Measurements from ENCODE around the gene CCDC38. TPM values are rescaled to one million over a fixed set of nuclear protein-coding genes. Genes with fewer than 3 reads are reported as not detected.

CCDC38 gene
- total and polyA plus RNA-seq, 4 experiments from 2014 or later = 0.09 to 1.0 (median 0.23) TPM; not detected in 1

GRCh38 chr12:95919110-95919509 lies 23.3 kb downstream of the CCDC38 start:
- no peaks in the 10 kb centered on the region for H3K9me3 ChIP-seq (ENCODE audit: control insufficient read depth in 1 of 2, low read length in 2 of 2)
- intact Hi-C loops (cut with micrococcal nuclease) = loop anchor here (2.0 kb wide), 1 partner anchor 598 kb away; no protein-coding TSS in a partner anchor
- no peaks in the 10 kb centered on the region for H3K36me3 Mint-ChIP-seq
- H3K27ac Mint-ChIP-seq = no peak overlapping the region
- ChIA-PET POLR2A (ENCODE audit: partially characterized antibody) (interaction anchor here (1.3 to 1.4 kb wide), 2 partner anchors 24 to 79 kb away, joined by 6 to 7 read pairs; partner anchors contain the start of genes AMDHD1 and CCDC38), CTCF (ENCODE audit: partially characterized antibody) (interaction anchor here (0.7 to 6.1 kb wide), 10 partner anchors 11 to 597 kb away, joined by 3 to 196 read pairs (median 5); partner anchors contain the start of genes AMDHD1, CCDC38 and HAL)
- no peaks in the 10 kb centered on the region for H3K27me3 Mint-ChIP-seq
- H3K27me3 ChIP-seq (ENCODE audit: insufficient read depth, low read length) = no peaks in the 10 kb centered on the region
- no peak overlapping the region for H3K4me3 Mint-ChIP-seq
- no peaks in the 10 kb centered on the region for H3K4me1 ChIP-seq (ENCODE audit: insufficient read depth, low read length)
- no peak overlapping the region for H3K4me3 ChIP-seq (ENCODE audit: low read length in 2 of 2)
- no peak for DNase-seq
- H3K4me1 Mint-ChIP-seq = no peaks in the 10 kb centered on the region
- peaks cover 0 to 6% (median 0%) of the 10 kb centered on the region in 8 donors for H3K9me3 Mint-ChIP-seq
- H3K36me3 ChIP-seq (ENCODE audit: insufficient read depth, low read length) = no peaks in the 10 kb centered on the region
- no peak overlapping the region for H3K27ac ChIP-seq (ENCODE audit: low read depth, low read length)

DNA sequence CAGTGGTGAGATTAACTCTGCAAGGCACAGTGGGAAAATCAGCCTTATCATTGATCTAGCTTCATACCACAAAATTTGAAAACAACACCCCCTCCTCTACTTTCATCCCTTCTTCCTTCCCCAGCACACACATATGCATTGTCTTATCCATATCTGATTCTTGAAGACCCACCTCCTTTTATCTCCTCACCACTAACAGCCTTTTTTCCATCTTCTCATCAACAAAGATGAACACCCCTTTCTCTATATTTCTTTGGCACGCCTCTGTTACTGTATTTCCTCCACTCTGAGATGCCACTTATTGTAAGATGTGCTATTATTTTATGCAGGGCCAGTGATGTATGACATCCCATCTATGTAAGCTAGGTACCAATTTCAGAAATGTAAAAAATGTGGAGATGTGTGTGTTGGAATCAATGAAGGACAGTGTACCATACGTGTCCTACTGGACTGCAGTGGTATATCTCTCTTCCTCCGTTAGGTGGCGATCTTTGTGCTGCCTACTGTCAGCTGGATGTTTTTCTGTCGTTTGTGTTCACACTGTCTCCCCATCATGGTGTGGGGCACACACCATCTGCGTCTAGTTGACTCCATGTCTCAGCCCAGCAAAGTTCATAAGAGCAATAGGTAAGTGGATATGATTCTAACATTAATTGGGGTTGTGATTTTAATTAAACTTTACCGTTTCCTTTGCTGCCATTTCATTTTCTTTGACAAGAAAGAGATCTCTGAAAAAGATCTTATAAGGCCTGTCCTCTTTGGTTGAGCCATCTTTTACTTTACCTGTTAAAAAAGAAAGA lies 24.0 kb downstream of the CCDC38 start:
- Histone ChIP-seq H3K27ac (ENCODE audit: low read depth, low read length) (no peak overlapping the region), H3K9me3 (ENCODE audit: control insufficient read depth in 1 of 2, low read length in 2 of 2) (no peaks in the 10 kb centered on the region), H3K4me3 (ENCODE audit: low read length in 2 of 2) (no peak overlapping the region), H3K4me1 (ENCODE audit: insufficient read depth, low read length) (no peaks in the 10 kb centered on the region), H3K27me3 (ENCODE audit: insufficient read depth, low read length) (no peaks in the 10 kb centered on the region), H3K36me3 (ENCODE audit: insufficient read depth, low read length) (no peaks in the 10 kb centered on the region)
- no peaks in the 10 kb centered on the region for H3K36me3 Mint-ChIP-seq
- CTCF ChIA-PET (ENCODE audit: partially characterized antibody) = interaction anchor here (0.7 to 6.1 kb wide), 17 partner anchors 10 to 598 kb away, joined by 3 to 196 read pairs (median 4); partner anchors contain the start of genes AMDHD1, CCDC38 and HAL
- intact Hi-C loops (cut with micrococcal nuclease) = loop anchor here (1.0 to 2.0 kb wide), 2 partner anchors 25 to 598 kb away; partner anchors contain the start of gene AMDHD1
- POLR2A ChIA-PET (ENCODE audit: partially characterized antibody) = interaction anchor here (1.3 to 1.4 kb wide), 2 partner anchors 24 to 80 kb away, joined by 6 to 7 read pairs; partner anchors contain the start of genes AMDHD1 and CCDC38
- peak; percentile 44 to 61 (median 57) for DNase-seq
- H3K4me1 Mint-ChIP-seq = no peaks in the 10 kb centered on the region
- H3K27ac Mint-ChIP-seq = no peak overlapping the region
- H3K9me3 Mint-ChIP-seq = peaks cover 0 to 6% (median 0%) of the 10 kb centered on the region in 8 donors
- H3K4me3 Mint-ChIP-seq = no peak overlapping the region
- no peaks in the 10 kb centered on the region for H3K27me3 Mint-ChIP-seq

DNA sequence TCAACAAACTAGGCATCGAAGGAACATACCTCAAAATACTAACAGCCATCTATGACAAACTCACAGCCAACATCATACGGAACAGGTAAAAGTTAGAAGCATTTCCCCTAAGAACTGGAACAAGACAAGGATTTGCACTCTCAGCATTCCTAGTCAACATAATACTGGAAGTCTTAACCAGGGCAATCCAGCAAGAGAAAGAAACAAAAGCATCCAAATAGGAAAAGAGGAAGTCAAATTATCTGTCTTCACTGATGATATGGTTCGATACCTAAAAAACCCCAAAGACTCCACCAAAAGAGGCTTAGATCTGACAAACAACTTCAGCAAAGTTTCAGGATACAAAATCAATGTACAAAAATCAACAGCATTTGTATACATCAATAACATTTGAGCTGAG lies 32.5 kb downstream of the CCDC38 start:
- no peaks in the 10 kb centered on the region for H3K4me1 Mint-ChIP-seq
- Histone ChIP-seq H3K4me3 (ENCODE audit: low read length in 2 of 2) (no peak overlapping the region), H3K27ac (ENCODE audit: low read depth, low read length) (no peak overlapping the region), H3K4me1 (ENCODE audit: insufficient read depth, low read length) (no peaks in the 10 kb centered on the region), H3K36me3 (ENCODE audit: insufficient read depth, low read length) (no peaks in the 10 kb centered on the region), H3K27me3 (ENCODE audit: insufficient read depth, low read length) (no peaks in the 10 kb centered on the region), H3K9me3 (ENCODE audit: control insufficient read depth in 1 of 2, low read length in 2 of 2) (no peaks in the 10 kb centered on the region)
- CTCF ChIA-PET (ENCODE audit: partially characterized antibody) = interaction anchor here (3.6 kb wide), 1 partner anchor 89 kb away, joined by 21 read pairs; no protein-coding TSS in a partner anchor
- H3K9me3 Mint-ChIP-seq = no peaks in the 10 kb centered on the region
- H3K27me3 Mint-ChIP-seq = peaks cover 12 to 15% of the 10 kb centered on the region in 2 donors
- H3K27ac Mint-ChIP-seq = no peak overlapping the region
- no peak overlapping the region for H3K4me3 Mint-ChIP-seq
- H3K36me3 Mint-ChIP-seq = no peaks in the 10 kb centered on the region
- POLR2A ChIA-PET (ENCODE audit: partially characterized antibody) = no interaction called here
- no peak for DNase-seq
- intact Hi-C loops (cut with micrococcal nuclease) = no loop called here

- POLR2A ChIA-PET (ENCODE audit: partially characterized antibody) = no interaction called here
- no peak overlapping the region for H3K4me3 Mint-ChIP-seq
- no peaks in the 10 kb centered on the region for H3K36me3 Mint-ChIP-seq
- Histone ChIP-seq H3K4me3 (ENCODE audit: low read length in 2 of 2) (no peak overlapping the region), H3K36me3 (ENCODE audit: insufficient read depth, low read length) (no peaks in the 10 kb centered on the region), H3K4me1 (ENCODE audit: insufficient read depth, low read length) (no peaks in the 10 kb centered on the region), H3K27me3 (ENCODE audit: insufficient read depth, low read length) (no peaks in the 10 kb centered on the region), H3K27ac (ENCODE audit: low read depth, low read length) (no peak overlapping the region), H3K9me3 (ENCODE audit: control insufficient read depth in 1 of 2, low read length in 2 of 2) (no peaks in the 10 kb centered on the region)
- H3K27me3 Mint-ChIP-seq = peaks cover 15 to 17% of the 10 kb centered on the region in 2 donors
- no peak overlapping the region for H3K27ac Mint-ChIP-seq
- DNase-seq = no peak
- H3K4me1 Mint-ChIP-seq = no peaks in the 10 kb centered on the region
- intact Hi-C loops (cut with micrococcal nuclease) = no loop called here
- peaks cover 0 to 3% (median under 1%) of the 10 kb centered on the region in 8 donors for H3K9me3 Mint-ChIP-seq
- CTCF ChIA-PET (ENCODE audit: partially characterized antibody) = interaction anchor here (1.0 to 1.2 kb wide), 2 partner anchors 8 to 10 kb away, joined by 3 to 5 read pairs; no protein-coding TSS in a partner anchor
Observed at GRCh38 chr12:95908573-95908972, 33.8 kb downstream of the CCDC38 start.

GRCh38 chr12:95898081-95898480 lies 44.3 kb downstream of the CCDC38 start:
- no peaks in the 10 kb centered on the region for H3K36me3 Mint-ChIP-seq
- peaks cover 0 to 6% (median 1%) of the 10 kb centered on the region in 8 donors for H3K9me3 Mint-ChIP-seq
- Histone ChIP-seq H3K36me3 (ENCODE audit: insufficient read depth, low read length) (no peaks in the 10 kb centered on the region), H3K27ac (ENCODE audit: low read depth, low read length) (no peak overlapping the region), H3K27me3 (ENCODE audit: insufficient read depth, low read length) (no peaks in the 10 kb centered on the region), H3K9me3 (ENCODE audit: control insufficient read depth in 1 of 2, low read length in 2 of 2) (no peaks in the 10 kb centered on the region), H3K4me3 (ENCODE audit: low read length in 2 of 2) (no peak overlapping the region), H3K4me1 (ENCODE audit: insufficient read depth, low read length) (no peaks in the 10 kb centered on the region)
- H3K4me1 Mint-ChIP-seq = no peaks in the 10 kb centered on the region
- CTCF ChIA-PET (ENCODE audit: partially characterized antibody) = no interaction called here
- H3K4me3 Mint-ChIP-seq = no peak overlapping the region
- no peak for DNase-seq
- H3K27ac Mint-ChIP-seq = no peak overlapping the region
- intact Hi-C loops (cut with micrococcal nuclease) = no loop called here
- POLR2A ChIA-PET (ENCODE audit: partially characterized antibody) = no interaction called here
- H3K27me3 Mint-ChIP-seq = peaks cover 17 to 22% of the 10 kb centered on the region in 2 donors

DNA sequence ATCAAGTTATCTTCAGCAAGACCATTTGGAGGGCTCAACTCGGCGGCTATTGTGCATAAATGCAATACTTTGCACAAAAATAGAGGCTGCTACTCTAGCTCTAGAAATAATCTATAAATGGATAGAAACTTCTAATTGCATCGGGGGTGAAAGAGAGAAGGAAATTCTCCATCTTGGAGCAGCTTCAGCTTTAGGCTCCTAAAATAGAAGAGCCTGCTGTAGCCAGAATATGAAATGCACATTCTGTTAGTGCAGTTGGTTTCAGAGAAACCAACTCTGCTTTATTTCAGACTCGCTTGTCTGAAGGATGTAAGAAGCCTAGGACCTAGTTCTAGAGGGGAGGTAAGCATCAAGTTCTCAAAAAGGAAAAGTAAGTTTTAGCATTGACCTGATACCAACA lies 45.6 kb downstream of the CCDC38 start:
- no peaks in the 10 kb centered on the region for H3K36me3 ChIP-seq (ENCODE audit: insufficient read depth, low read length)
- intact Hi-C loops (cut with micrococcal nuclease) = no loop called here
- no peak overlapping the region for H3K4me3 Mint-ChIP-seq
- peaks cover 15 to 17% of the 10 kb centered on the region in 2 donors for H3K27me3 Mint-ChIP-seq
- no peak overlapping the region for H3K27ac Mint-ChIP-seq
- H3K9me3 ChIP-seq (ENCODE audit: control insufficient read depth in 1 of 2, low read length in 2 of 2) = no peaks in the 10 kb centered on the region
- no peak for DNase-seq
- H3K4me3 ChIP-seq (ENCODE audit: low read length in 2 of 2) = no peak overlapping the region
- H3K27ac ChIP-seq (ENCODE audit: low read depth, low read length) = no peak overlapping the region
- no peaks in the 10 kb centered on the region for H3K27me3 ChIP-seq (ENCODE audit: insufficient read depth, low read length)
- POLR2A ChIA-PET (ENCODE audit: partially characterized antibody) = no interaction called here
- CTCF ChIA-PET (ENCODE audit: partially characterized antibody) = interaction anchor here (2.3 kb wide), 1 partner anchor 20 kb away, joined by 7 read pairs; no protein-coding TSS in a partner anchor
- H3K36me3 Mint-ChIP-seq = no peaks in the 10 kb centered on the region
- peaks cover 0 to under 1% (median 0%) of the 10 kb centered on the region in 8 donors for H3K9me3 Mint-ChIP-seq
- no peaks in the 10 kb centered on the region for H3K4me1 ChIP-seq (ENCODE audit: insufficient read depth, low read length)
- H3K4me1 Mint-ChIP-seq = no peaks in the 10 kb centered on the region

DNA sequence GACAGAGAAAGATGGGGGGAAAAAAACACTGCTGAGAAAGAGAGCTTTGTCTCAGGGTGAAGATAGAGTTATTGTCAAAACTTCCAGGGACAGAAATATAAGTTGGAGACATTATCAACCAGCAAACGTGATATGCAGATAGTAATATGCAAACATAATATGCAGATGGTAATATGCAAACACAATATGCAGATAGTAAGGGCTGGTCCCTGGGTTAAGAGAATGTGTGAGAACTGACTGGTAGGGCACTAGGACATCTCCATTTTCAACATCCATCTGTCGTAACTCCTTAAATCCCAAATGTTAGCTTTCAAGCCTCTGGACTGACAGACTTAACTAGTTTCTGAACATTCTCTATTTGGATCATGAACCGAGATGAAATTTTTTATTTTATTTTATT lies 51.5 kb downstream of the CCDC38 start:
- H3K4me3 Mint-ChIP-seq = no peak overlapping the region
- H3K27me3 ChIP-seq (ENCODE audit: insufficient read depth, low read length) = no peaks in the 10 kb centered on the region
- ChIA-PET POLR2A (ENCODE audit: partially characterized antibody) (no interaction called here), CTCF (ENCODE audit: partially characterized antibody) (interaction anchor here (0.6 kb wide), 1 partner anchor 96 kb away, joined by 3 read pairs; no protein-coding TSS in a partner anchor)
- H3K27ac ChIP-seq (ENCODE audit: low read depth, low read length) = no peak overlapping the region
- H3K9me3 Mint-ChIP-seq = no peaks in the 10 kb centered on the region
- no peaks in the 10 kb centered on the region for H3K4me1 Mint-ChIP-seq
- peaks cover 4 to 19% of the 10 kb centered on the region in 2 donors for H3K27me3 Mint-ChIP-seq
- peak overlapping the region in 1 of 7 donors; percentile 68 for H3K27ac Mint-ChIP-seq
- no peak overlapping the region for H3K4me3 ChIP-seq (ENCODE audit: low read length in 2 of 2)
- intact Hi-C loops (cut with micrococcal nuclease) = no loop called here
- no peaks in the 10 kb centered on the region for H3K36me3 Mint-ChIP-seq
- no peaks in the 10 kb centered on the region for H3K36me3 ChIP-seq (ENCODE audit: insufficient read depth, low read length)
- DNase-seq = no peak
- no peaks in the 10 kb centered on the region for H3K9me3 ChIP-seq (ENCODE audit: control insufficient read depth in 1 of 2, low read length in 2 of 2)
- no peaks in the 10 kb centered on the region for H3K4me1 ChIP-seq (ENCODE audit: insufficient read depth, low read length)
